NCI-H446 (cell line): ENCODE measurements around the gene SHCBP1L.

Source experiments
- DNase-seq, 2 experiments: peaks; one replicate each; lab custom pipeline; 2025; lab: John Stamatoyannopoulos, UW

Gene SHCBP1L

DNA sequence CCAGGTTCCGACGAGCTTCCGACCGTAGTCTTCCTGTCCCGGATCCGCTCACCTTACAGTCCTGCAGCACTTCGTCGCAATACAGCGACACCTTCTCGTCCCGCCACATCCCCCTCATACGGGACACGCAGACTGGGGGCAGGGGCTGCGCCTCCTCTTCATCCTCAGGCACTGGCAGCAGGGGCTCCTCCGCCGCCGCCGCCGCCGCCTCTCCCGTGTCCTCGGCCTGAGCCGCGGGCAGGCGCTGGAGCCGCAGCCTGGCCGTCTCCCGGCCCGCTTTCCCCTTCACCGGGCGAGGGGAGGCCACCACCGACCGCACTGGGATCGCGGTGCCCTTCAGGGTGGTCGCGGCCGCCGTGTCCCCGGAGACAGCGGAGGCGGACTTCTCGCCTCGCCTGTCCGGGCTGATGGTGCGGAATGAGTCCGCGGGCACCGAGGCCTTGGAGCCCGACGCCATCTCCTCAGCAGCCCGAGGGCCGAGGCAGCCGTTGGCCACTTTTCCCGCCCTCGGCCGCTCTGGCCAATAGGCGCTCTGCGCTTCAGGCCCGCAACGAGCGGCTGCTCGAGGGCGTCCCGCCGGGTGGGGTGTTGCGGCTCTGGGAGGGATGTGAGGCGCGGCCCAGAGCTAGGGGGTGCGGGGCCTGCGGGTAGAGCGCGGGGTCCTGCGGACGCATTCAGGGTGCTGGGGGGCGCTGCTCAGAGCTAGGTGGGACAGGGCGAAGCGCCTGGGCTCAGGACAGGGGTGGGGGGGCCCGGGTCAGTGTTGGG lies at the start of gene SHCBP1L:
Gene SHCBP1L (minus strand): TSS at position 490 of the 768 bp plus-strand sequence. CDS start 33 bp downstream, at position 457.
- DNase-seq, result no peak

GRCh38 chr1:183002267-183002666 lies 49.3 kb upstream of the SHCBP1L start:
- no peak for DNase-seq

DNA sequence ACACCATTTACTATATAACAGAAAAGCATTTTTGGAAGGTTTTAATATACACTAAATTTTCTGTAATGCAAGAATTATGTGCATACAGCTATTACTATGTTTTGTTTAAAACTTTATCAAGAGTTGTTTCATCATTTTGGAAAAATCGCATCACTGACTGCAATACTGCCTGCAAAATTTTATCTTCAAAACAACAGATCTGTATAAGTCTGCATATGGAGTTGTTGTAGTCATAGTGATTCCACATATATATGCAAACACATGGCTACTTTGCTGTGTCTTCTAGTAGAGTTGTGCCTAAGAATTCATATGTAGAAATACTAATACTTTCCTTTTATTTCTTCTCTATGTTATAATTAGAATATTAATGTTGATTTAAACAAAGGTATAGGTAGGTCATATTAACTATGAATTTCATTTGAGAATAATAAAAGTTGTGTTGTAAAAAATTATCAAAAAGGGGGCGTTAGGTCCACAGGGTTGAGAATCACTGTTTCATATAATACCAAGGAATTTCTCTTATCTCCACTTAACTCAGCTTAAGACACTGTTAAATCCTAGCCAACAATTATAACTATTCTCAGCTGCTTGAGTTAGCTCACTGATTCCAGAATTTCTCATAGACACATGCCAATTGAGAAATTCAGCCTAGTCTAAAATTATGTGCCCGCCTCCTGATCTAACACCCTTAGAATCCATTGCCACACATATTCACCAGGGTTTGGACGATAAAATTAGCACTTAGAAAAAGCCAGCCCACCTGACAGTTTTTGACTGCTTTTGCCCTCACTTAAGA lies 47.4 kb upstream of the SHCBP1L start:
- DNase-seq, result no peak

DNA sequence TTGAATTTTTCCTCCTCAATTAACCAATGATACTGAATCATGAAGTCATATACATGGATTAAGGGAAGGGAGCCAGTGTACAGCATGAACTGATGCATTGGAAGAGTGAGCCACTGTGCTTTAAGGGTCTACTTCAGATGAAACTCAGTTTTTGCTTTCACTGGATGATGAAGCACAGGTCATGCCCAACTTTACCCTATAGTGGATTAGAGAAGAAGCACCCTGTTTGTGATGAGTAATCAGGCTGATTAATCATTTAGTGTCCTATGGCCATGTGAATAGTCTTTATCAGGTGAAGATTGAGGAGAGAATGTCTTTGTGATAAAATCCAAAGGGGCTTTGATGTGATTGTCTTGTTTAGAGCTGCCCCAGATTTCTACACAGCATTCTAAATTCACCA lies 45.5 kb upstream of the SHCBP1L start:
- DNase-seq, result no peak

DNA sequence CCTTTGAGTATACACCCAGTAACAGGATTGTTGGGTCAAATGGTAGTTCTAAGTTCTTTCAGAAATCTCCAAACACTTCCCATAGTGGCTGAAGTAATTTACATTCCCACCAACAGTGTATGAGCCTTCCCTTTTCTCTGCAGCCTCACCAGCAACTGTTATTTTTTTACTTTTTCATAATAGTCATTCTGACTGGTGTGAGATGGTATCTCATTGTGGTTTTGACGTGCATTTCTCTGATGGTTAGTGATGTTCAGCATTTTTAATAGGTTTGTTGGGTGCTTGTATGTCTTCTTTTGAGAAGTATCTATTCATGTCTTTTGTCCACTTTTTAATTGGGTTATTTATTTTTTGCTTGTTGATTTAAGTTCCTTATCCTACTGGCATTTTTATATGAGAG lies 43.9 kb upstream of the SHCBP1L start:
- DNase-seq, result no peak

GRCh38 chr1:182995894-182996293 lies 42.9 kb upstream of the SHCBP1L start:
- DNase-seq, result no peak

- no peak for DNase-seq
These were observed 40.8 kb upstream of the SHCBP1L start for GRCh38 chr1:182993746-182994145.

DNA sequence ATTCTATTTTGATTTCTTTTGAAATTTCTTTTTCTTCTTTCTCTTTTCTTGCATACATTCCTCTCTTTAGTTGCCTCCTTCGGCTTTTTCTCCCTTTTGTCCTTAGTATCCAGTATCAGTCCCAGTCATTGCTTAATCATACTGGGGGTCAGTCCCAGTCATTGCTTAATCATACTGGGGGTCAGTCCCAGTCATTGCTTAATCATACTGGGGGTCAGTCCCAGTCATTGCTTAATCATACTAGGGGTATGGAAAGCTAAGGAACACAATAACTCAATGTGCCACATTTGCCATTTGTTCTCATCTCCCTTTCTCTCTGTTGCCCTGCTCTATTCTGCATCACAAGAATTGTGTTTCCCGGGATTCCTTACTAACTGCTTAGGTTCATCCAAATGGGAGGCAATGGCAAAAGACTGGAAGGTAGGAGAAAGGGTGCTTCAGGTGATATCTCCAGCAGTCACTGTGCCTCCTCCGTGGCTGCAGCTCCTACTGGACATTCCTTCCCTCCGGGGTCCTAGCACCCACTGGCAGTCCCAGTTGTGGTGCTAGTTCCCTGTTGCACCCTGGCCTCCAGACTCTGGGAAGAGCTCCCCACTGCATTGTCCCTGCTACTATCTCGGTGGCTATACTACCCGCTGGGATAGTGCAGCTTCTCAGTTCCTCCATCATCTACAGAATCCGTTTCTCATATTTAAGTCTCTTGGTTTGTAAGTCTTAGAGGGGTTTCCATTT lies 37.6 kb upstream of the SHCBP1L start:
- DNase-seq, result no peak

- no peak for DNase-seq
These were observed 32.9 kb upstream of the SHCBP1L start for GRCh38 chr1:182985876-182986275.

GRCh38 chr1:182984621-182985020 lies 31.7 kb upstream of the SHCBP1L start:
- DNase-seq, result no peak

DNA sequence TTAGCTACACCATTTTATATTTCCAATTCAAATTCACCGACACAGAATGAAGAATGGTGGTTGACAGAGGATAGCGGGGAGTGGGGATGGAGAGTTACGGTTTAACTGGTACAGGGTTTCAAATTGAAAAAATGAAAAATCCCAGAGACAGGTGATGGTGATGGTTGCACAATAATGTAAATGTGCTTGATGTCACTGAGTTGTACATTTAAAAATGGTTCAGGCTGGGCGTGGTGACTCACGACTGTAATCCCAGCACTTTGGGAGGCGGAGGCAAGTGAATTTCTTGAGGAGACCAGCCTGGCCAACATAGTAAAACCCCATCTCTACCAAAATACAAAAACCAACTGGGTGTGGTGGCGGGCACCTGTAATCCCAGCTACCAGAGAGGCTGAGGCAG lies 31.2 kb upstream of the SHCBP1L start:
- no peak for DNase-seq

DNA sequence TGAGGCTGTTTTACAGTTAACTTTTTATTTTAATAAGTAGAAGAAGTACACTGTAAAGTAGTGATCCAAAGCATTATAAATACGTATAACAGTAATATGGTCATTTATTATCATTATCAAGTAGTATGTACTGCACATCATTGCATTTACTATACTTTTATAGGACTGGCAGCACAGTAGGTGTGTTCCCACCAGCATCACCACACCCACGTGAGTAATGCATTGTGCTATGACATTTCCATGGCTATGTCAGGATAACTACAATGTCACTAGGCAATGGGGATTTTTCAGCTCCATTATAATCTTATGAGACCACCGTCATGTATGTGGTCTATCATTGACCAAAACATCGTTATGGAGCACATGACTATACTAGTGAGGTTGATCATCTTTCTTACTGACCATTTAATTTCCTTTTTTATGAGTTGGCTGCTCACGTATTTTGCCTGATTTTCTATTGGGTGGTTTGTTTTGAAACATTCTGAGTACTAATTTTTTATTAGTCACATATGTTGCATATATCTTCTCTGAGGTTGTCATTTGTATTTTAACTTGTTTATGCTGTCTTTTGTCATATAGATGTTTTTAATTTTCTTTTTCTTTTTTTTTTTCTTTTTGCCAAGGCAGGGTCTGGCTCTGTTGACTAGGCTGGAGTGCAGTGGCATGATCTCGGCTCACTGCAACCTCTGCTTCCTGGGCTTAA lies 25.3 kb upstream of the SHCBP1L start:
- no peak for DNase-seq

DNA sequence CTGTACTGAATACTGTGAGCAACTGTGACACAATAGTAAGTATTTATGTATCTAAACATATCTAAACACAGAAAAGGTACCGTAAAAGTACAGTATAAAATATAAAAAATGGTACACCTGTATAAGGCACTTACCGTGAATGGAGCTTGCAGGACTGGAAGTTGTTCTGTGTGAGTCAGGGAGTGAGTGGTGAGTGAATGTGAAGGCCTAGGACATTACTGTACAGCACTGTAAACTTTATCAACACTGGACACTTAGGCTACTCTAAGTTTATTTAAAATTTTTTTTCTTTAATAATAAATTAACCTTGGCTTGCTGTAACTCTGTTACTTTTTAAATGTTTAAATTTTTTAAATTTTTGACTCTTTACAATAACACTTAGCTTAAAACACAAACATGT lies 24.5 kb upstream of the SHCBP1L start:
- DNase-seq, result no peak

DNA sequence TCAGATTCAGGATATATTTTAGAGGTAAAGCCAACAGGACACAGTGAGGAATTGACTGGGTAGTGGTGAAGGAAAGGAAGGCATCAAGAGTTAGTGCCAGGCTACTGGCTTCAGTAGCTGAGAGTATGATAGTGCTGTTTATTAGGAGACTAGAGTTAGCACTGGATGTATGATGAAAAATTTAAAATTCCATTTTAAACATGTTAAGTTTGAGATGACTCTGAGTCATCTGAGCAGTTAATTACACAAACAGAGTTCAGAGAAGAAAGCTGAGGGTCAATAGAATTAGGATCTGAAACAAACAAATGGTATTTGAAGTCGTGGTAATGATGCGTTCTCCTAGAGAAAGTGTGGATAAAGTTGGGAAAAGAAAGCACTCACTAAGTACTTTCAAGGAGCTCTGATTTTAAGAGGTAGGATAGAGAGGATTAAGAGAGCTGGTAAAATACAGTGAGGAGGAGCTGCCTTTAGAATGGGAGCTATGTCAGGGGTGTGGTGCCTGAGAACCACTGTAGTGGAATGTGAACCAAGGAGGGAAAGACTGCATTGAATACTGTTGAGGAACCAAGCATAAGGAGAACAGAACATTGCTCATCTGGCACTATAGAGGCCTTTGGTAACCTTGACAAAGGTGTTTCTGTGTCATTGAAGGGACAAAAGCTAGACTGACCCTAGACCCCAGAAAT lies 21.7 kb upstream of the SHCBP1L start:
- no peak for DNase-seq

DNA sequence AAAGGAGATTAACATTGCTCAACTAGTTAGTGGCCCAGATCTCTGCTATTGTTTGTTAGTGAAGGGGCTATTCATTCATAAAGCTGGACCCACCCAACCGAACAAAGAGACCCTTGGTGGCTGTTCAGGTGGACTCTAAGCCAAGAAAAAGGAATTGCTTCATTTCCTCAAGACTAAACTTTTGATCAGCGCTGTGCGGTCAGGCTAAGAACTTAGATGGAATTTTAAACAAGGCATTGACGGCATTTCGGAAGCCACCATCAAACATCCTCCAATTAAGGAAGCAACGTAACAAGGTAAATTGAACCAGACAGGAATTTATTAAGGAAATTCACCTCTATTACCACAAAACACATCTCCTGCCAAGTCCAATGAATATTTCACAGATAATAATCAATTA lies 19.9 kb upstream of the SHCBP1L start:
- DNase-seq, result no peak

- DNase-seq, result no peak
These were observed 19.3 kb upstream of the SHCBP1L start for GRCh38 chr1:182972231-182972630.

DNA sequence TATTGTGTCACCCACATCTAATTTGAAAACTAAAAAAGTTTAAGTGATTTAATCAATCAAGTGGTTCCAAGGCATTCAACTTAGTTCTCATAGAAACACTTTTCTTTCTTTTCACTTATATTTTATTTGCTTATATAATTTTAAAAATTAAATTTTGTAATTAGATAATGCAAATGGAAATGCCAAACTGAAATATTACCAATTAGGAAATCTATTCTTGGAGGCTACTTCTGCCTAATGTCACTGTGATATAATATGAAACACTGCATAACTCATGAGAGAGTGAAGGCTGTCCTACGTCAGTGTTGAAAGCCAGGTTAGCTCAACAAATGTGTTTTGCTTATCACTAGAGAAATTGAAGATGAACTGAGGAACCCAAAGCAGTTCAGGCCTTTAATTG lies 18.3 kb upstream of the SHCBP1L start:
- DNase-seq, result no peak

GRCh38 chr1:182968836-182969734 lies 16.1 kb upstream of the SHCBP1L start:
- no peak for DNase-seq

DNA sequence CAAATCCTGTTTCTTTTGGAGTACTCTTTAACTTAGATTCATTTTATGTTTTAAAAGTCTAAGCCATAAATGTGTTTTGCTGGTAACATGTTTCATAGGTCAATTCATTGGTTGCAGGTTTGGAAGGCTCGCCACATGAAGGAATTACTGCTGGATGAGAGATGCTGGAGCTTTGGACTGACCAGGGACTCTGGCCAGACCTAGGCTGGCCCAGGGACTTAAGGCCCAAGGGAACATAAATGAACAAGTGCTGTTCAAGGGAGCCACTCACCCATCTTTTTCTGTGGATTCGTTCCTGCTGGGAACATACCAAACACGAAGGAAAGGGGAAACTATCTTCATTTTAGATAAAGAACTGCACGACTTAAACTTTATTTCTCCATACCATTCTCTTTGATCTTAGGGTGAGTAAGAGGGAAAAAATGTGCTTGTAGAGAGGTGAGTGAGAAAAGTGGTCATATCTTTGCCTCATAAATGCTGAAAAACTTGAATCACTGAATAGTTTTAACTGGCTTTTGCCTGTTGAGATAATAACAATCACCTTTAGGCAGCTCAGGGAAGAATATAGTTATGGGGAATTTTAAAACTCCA lies 15.3 kb upstream of the SHCBP1L start:
- DNase-seq, result no peak

GRCh38 chr1:182965861-182966260 lies 12.9 kb upstream of the SHCBP1L start:
- no peak for DNase-seq
